Fibroblast of villous mesenchyme (primary cell): Measurements from ENCODE around the gene EPHB6. TPM values are rescaled to one million over a fixed set of nuclear protein-coding genes. Genes with fewer than 3 reads are reported as not detected.

Experiments used
- DNase-seq: peaks from one replicate; pipeline ENCODE4 v3.0.0-alpha.2; 2010; ENCODE audit warnings: low read depth
- H3K4me3 ChIP-seq: 2 replicates; pipeline ENCODE4 v1.5.1; 2011; ENCODE audit warnings: low read depth, mild to moderate bottlenecking, low read length
- CTCF ChIP-seq: IDR thresholded peaks from 2 replicates; pipeline ENCODE4 v1.5.1; 2012; ENCODE audit warnings: low read depth, mild to moderate bottlenecking, low read length; ENCODE audit not compliant: insufficient read depth
- total RNA-seq: library from RNA; depleted of rRNA; stranded (reverse); fragments of >200 nt; gene quantifications from 2 replicates; pipeline ENCODE4 v1.2.3, GENCODE V29; 2012

EPHB6 gene
- total RNA-seq, 1 donor, result 0.43 TPM

GRCh38 chr7:142896151-142896550 is 41.3 kb downstream of the EPHB6 start:
- DNase-seq, result no peak
- no peak overlapping the region for H3K4me3 ChIP-seq
- no peak for TF ChIP-seq CTCF

DNA sequence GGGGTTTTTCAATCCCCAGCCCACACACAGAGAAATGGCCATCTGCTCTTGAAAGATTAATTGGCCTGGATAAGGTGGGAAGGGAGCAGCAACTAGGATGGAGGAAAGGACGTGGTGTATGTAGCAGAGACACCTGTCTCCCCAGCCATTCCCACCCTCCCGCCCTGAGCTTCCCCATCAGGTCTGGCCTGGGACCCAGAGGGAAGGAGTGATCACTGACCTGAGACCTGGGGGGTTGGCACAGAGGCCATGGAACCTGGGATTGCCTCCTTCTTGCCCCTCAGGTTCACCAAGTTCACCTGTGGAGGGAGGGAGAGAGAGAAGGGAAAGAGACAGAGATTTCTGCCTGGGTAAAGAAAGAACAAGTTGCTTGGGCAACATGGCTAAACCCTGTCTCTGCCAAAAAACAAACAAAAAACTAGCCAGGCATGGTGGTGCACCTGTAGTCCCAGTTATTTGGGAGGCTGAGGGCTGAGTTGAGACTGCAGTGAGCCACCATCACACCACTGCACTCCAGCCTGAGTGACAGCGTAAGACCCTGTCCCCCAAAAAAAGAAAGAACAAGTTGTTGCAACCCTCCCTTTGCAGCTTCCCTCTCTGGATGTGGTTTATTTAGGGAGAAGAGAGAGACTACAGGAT is 42.0 kb downstream of the EPHB6 start:
- DNase-seq, result no peak
- no peak for TF ChIP-seq CTCF
- H3K4me3 ChIP-seq, result no peak overlapping the region

GRCh38 chr7:142897691-142898090 is 42.8 kb downstream of the EPHB6 start:
- no peak for TF ChIP-seq CTCF
- no peak overlapping the region for H3K4me3 ChIP-seq
- DNase-seq, result no peak

GRCh38 chr7:142898377-142899170 is 43.7 kb downstream of the EPHB6 start:
- DNase-seq, result no peak
- TF ChIP-seq CTCF, result no peak
- no peak overlapping the region for H3K4me3 ChIP-seq

- TF ChIP-seq CTCF, result no peak
- H3K4me3 ChIP-seq, result no peak overlapping the region
- DNase-seq, result no peak
These were observed 44.8 kb downstream of the EPHB6 start for GRCh38 chr7:142899661-142900060.

GRCh38 chr7:142901426-142902259 is 46.8 kb downstream of the EPHB6 start:
- DNase-seq, result no peak

More at GRCh38 chr7:142901426-142902259, 46.8 kb downstream of the EPHB6 start:
- H3K4me3 ChIP-seq, result no peak overlapping the region
- TF ChIP-seq CTCF, result no peak
